HepG2 (cell line): ENCODE results near the gene CPNE1. TPM values are rescaled to one million over a fixed set of nuclear protein-coding genes. Genes with fewer than 3 reads are reported as not detected.

Experiments used
- ARID2 ChIP-seq: sonication (generic); formaldehyde crosslinking; IDR thresholded peaks from 2 replicates; pipeline ENCODE4 v1.8.1; 2022; ENCODE audit warnings: mild to moderate bottlenecking, missing genetic modification reagents, borderline replicate concordance
- ELF4 ChIP-seq: sonication (generic); formaldehyde crosslinking; IDR thresholded peaks from 2 replicates; pipeline ENCODE4 v1.5.0; 2020; ENCODE audit warnings: missing genetic modification reagents, mild to moderate bottlenecking, moderate library complexity, borderline replicate concordance
- GTF2F1 ChIP-seq: fragments of 150-350 bp; IDR thresholded peaks from 2 replicates; pipeline ENCODE4 v1.6.1; 2014; ENCODE audit warnings: low read length
- HES4 ChIP-seq: sonication (generic); formaldehyde crosslinking; IDR thresholded peaks from 2 replicates; pipeline ENCODE4 v1.9.0; 2021; ENCODE audit warnings: mild to moderate bottlenecking, missing genetic modification reagents, borderline replicate concordance
- HNF4G ChIP-seq, 2 experiments: sonication (generic) in 1 of 2; formaldehyde crosslinking in 1 of 2; IDR thresholded peaks; 2 replicates each; pipeline versions ENCODE4 v1.4.0 to v1.6.1; 2011 to 2020; ENCODE audit warnings: borderline replicate concordance in 2 of 2, low read depth in 2 of 2, mild to moderate bottlenecking in 2 of 2, low read length in 1 of 2, missing genetic modification reagents in 1 of 2, moderate library complexity in 1 of 2
- IRF9 ChIP-seq: sonication (generic); formaldehyde crosslinking; IDR thresholded peaks from 2 replicates; pipeline ENCODE4 v1.8.0; 2022; ENCODE audit warnings: missing genetic modification reagents, mild to moderate bottlenecking, borderline replicate concordance
- JDP2 ChIP-seq: sonication (generic); formaldehyde crosslinking; IDR thresholded peaks from 2 replicates; pipeline ENCODE4 v1.8.1; 2022; ENCODE audit warnings: missing genetic modification reagents, borderline replicate concordance
- KLF13 ChIP-seq: sonication (generic); formaldehyde crosslinking; IDR thresholded peaks from 2 replicates; pipeline ENCODE4 v1.4.0; 2020; ENCODE audit warnings: mild to moderate bottlenecking, missing genetic modification reagents
- NCOA1 ChIP-seq: sonication (generic); formaldehyde crosslinking; IDR thresholded peaks from 2 replicates; pipeline ENCODE4 v1.9.0; 2021; ENCODE audit warnings: missing genetic modification reagents
- PCBP2 ChIP-seq: fragments of 200-400 bp; formaldehyde crosslinking; optimal IDR thresholded peaks from 2 replicates; pipeline ENCODE3; 2018; ENCODE audit warnings: low read length, low read depth; ENCODE audit not compliant: poor library complexity, severe bottlenecking
- POLR2AphosphoS2 ChIP-seq: IDR thresholded peaks from 2 replicates; pipeline ENCODE4 v1.6.1; 2011; ENCODE audit warnings: low read depth, low read length, improper control_type of control experiment
- SRSF4 ChIP-seq: fragments of 200-400 bp; formaldehyde crosslinking; IDR thresholded peaks from one replicate; pipeline ENCODE4 v1.6.1; 2018; ENCODE audit warnings: mild to moderate bottlenecking, low read depth, low read length, moderate library complexity; ENCODE audit not compliant: poor library complexity, severe bottlenecking
- ZBTB10 ChIP-seq: sonication (generic); formaldehyde crosslinking; IDR thresholded peaks from 2 replicates; pipeline ENCODE4 v1.4.0; 2020; ENCODE audit warnings: missing genetic modification reagents, borderline replicate concordance
- ZBTB37 ChIP-seq: sonication (generic); formaldehyde crosslinking; IDR thresholded peaks from 2 replicates; pipeline ENCODE4 v1.4.0; 2020; ENCODE audit warnings: mild to moderate bottlenecking, missing genetic modification reagents
- ZFP36 ChIP-seq: fragments of 150-350 bp; IDR thresholded peaks from 2 replicates; pipeline ENCODE4 v1.6.1; 2018; ENCODE audit warnings: borderline replicate concordance, low read length, low read depth; ENCODE audit not compliant: partially characterized antibody
- ZNF224 ChIP-seq: sonication (generic); formaldehyde crosslinking; IDR thresholded peaks from 2 replicates; pipeline ENCODE4 v1.5.0; 2020; ENCODE audit warnings: mild to moderate bottlenecking, missing genetic modification reagents
- ZNF605 ChIP-seq: sonication (generic); formaldehyde crosslinking; IDR thresholded peaks from 2 replicates; pipeline ENCODE4 v1.8.0; 2022; ENCODE audit warnings: mild to moderate bottlenecking, missing genetic modification reagents
- ZNF614 ChIP-seq: IDR thresholded peaks from 2 replicates; pipeline ENCODE4 v1.6.1; 2018; ENCODE audit warnings: missing biosample characterization, missing genetic modification reagents, inconsistent platforms, borderline replicate concordance
- ZNF670 ChIP-seq: sonication (generic); formaldehyde crosslinking; IDR thresholded peaks from 2 replicates; pipeline ENCODE4 v1.8.0; 2022; ENCODE audit warnings: mild to moderate bottlenecking, missing genetic modification reagents, borderline replicate concordance
- ZNF737 ChIP-seq: sonication (generic); formaldehyde crosslinking; IDR thresholded peaks from 2 replicates; pipeline ENCODE4 v1.5.0; 2020; ENCODE audit warnings: missing genetic modification reagents, mild to moderate bottlenecking, borderline replicate concordance
- ZNF83 ChIP-seq: sonication (generic); formaldehyde crosslinking; IDR thresholded peaks from 2 replicates; pipeline ENCODE4 v1.4.0; 2020; ENCODE audit warnings: missing genetic modification reagents, mild to moderate bottlenecking, borderline replicate concordance
- ZSCAN5A ChIP-seq: sonication (generic); formaldehyde crosslinking; IDR thresholded peaks from 2 replicates; pipeline ENCODE4 v1.8.0; 2022; ENCODE audit warnings: mild to moderate bottlenecking, missing genetic modification reagents, borderline replicate concordance
- polyA plus RNA-seq, 8 experiments: library from polyadenylated mRNA; depleted of rRNA in 3 of 8; stranded (reverse) in 7 of 8; unstranded in 1 of 8; fragments of >200 nt; fragmentation: Illumina TruSeq in 4 of 8; extraction: Trizol in 4 of 8; gene quantifications; 2 replicates each; pipeline versions ENCODE4 v1.2.1 to v1.2.3, GENCODE V29; 2011 to 2016; ENCODE audit warnings: low read depth in 4 of 8, missing spikeins in 1 of 8, mixed read lengths in 1 of 8; ENCODE audit not compliant: insufficient read depth in 1 of 8
- total RNA-seq, 5 experiments: library from RNA; depleted of rRNA; stranded (reverse); fragments of >200 nt; fragmentation: Illumina TruSeq; extraction: Trizol; gene quantifications; 2 replicates each; pipeline ENCODE4 v1.2.3, GENCODE V29; 2016; ENCODE audit warnings: low read depth in 1 of 5

The CPNE1 gene
- total and polyA plus RNA-seq, 2 of the 13 experiments (the other 11 are each of a cell fraction or from before 2014, with no cell fraction given): 408 to 431 TPM

- peak; percentile 98 for TF ChIP-seq POLR2AphosphoS2
- no peak for TF ChIP-seq GTF2F1
- peak; percentile 76 for TF ChIP-seq ARID2
- TF ChIP-seq ELF4 (CRISPR knock-in tag): no peak
- no peak for TF ChIP-seq ZNF83 (CRISPR knock-in tag)
- peak; percentile 98 for TF ChIP-seq SRSF4
- no peak for TF ChIP-seq HNF4G (IDR thresholded peaks at IDR 0.05; ENCODE audit: borderline replicate concordance, low read depth, low read length)
- no peak for TF ChIP-seq HNF4G (CRISPR knock-in tag; IDR thresholded peaks at IDR 0.05; ENCODE audit: borderline replicate concordance, low read depth)
- no peak for TF ChIP-seq ZBTB37
- no peak for TF ChIP-seq ZNF670 (CRISPR knock-in tag)
- TF ChIP-seq ZFP36: no peak
- TF ChIP-seq JDP2 (CRISPR knock-in tag): no peak
- TF ChIP-seq KLF13 (CRISPR knock-in tag): no peak
- TF ChIP-seq HES4 (CRISPR knock-in tag): no peak
- no peak for TF ChIP-seq IRF9 (CRISPR knock-in tag)
- TF ChIP-seq ZNF224 (CRISPR knock-in tag): no peak
- 0 out of 2 replicates have a peak, but pooled peaks have one; percentile 66 for TF ChIP-seq NCOA1 (CRISPR knock-in tag)
- no peak for TF ChIP-seq PCBP2
- no peak for TF ChIP-seq ZBTB10 (CRISPR knock-in tag)
- no peak for TF ChIP-seq ZNF737 (CRISPR knock-in tag)
- peak; percentile 74 for TF ChIP-seq ZNF605
- TF ChIP-seq ZNF614 (CRISPR knock-in tag): no peak
- peak; percentile 52; the same call in 1 of the 2 replicates for TF ChIP-seq ZSCAN5A
Observed at GRCh38 chr20:35702051-35702823, 37.5 kb upstream of the CPNE1 start (continued).
